ENCODE data around the gene TSPYL4.

The TSPYL4 gene

DNA sequence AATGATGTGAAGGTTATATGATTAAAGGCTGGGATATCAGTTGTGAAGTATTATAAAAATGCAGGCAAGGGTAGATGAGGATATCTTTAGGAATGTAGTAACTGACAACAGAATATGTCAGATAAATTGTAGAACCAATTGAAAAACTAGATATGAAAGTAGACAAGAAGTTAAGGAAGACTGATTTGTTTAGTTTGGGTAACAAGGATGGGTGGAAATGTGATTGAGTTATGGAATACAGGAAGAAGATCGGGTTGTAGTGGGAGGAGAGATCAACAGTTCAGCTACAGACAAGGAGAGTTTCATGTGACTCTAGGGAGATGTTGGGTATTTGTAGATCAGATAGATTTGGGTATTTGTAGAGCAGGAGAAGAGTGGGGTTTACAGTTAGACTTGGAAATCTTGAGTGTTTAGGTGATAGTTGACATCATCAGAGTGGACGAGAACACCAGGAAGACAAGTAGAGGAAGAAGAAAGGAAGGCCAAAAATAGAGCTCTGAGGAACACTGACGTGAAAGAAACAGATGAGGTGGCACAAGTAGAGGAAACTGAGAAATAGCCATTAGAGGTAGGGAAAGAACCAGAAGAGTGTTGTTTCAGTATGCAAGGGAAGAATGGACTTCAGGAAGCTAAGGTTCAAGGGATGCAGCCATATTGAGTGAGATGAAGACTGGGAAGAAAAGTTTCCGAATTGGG lies 38.0 kb upstream of the TSPYL4 start:
- no peak overlapping the region for H3K4me2 ChIP-seq (ENCODE audit: insufficient read depth, low read length)
- no peaks in the 10 kb centered on the region for H3K36me3 ChIP-seq (ENCODE audit: insufficient read depth, low read length)
- ATAC-seq (ENCODE audit: insufficient read depth, low read depth) (no peak), DNase-seq (no peak)
- H3K9ac ChIP-seq (ENCODE audit: low read depth, low read length): no peak overlapping the region
- no peaks in the 10 kb centered on the region for H3K4me1 ChIP-seq (ENCODE audit: insufficient read depth, low read length)
- no peak overlapping the region for H3K4me3 ChIP-seq (ENCODE audit: low read depth in 1 of 2, low read length in 2 of 2)
- no peak overlapping the region for H2AFZ ChIP-seq (ENCODE audit: low read depth, low read length)
- H3K27me3 ChIP-seq (ENCODE audit: insufficient read depth, low read length, poor library complexity): no peaks in the 10 kb centered on the region
- no peaks in the 10 kb centered on the region for H3K9me3 ChIP-seq (ENCODE audit: insufficient read depth, low read length, severe bottlenecking)
- H4K20me1 ChIP-seq (ENCODE audit: insufficient read depth, low read length): no peaks in the 10 kb centered on the region
- no peaks in the 10 kb centered on the region for H3K79me2 ChIP-seq (ENCODE audit: insufficient read depth, low read length)
- H3K27ac ChIP-seq (ENCODE audit: low read length): no peak overlapping the region
- TF ChIP-seq, protein P1, sequence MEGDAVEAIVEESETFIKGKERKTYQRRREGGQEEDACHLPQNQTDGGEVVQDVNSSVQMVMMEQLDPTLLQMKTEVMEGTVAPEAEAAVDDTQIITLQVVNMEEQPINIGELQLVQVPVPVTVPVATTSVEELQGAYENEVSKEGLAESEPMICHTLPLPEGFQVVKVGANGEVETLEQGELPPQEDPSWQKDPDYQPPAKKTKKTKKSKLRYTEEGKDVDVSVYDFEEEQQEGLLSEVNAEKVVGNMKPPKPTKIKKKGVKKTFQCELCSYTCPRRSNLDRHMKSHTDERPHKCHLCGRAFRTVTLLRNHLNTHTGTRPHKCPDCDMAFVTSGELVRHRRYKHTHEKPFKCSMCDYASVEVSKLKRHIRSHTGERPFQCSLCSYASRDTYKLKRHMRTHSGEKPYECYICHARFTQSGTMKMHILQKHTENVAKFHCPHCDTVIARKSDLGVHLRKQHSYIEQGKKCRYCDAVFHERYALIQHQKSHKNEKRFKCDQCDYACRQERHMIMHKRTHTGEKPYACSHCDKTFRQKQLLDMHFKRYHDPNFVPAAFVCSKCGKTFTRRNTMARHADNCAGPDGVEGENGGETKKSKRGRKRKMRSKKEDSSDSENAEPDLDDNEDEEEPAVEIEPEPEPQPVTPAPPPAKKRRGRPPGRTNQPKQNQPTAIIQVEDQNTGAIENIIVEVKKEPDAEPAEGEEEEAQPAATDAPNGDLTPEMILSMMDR (IDR thresholded peaks at IDR 0.05; ENCODE audit: borderline replicate concordance, extremely low read depth, low read length, poor library complexity, severe bottlenecking): no peak
- TF ChIP-seq EZH2 (IDR thresholded peaks at IDR 0.05; ENCODE audit: borderline replicate concordance, low read depth, low read length, severe bottlenecking): no peak

DNA sequence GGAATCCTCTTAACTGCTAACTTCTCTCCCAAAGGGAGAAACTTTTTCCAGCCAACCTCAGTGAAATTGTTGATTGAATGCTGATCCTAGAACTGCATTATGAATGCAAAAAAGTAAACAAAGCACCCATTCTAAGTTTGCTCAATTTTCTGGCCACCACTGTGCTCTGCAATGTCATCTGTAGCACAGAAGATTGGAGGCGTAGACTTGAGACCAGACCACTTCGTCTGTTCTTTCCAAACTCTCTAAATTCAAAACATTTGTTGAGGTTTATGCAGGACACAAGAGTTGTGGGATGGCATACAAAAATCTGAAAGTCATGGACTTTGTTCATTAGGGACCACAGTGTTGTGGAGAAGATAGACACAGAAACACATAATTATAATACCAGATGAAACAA lies 36.9 kb upstream of the TSPYL4 start:
- no peak overlapping the region for H3K4me2 ChIP-seq (ENCODE audit: insufficient read depth, low read length)
- no peak overlapping the region for H2AFZ ChIP-seq (ENCODE audit: low read depth, low read length)
- no peaks in the 10 kb centered on the region for H4K20me1 ChIP-seq (ENCODE audit: insufficient read depth, low read length)
- TF ChIP-seq EZH2 (IDR thresholded peaks at IDR 0.05; ENCODE audit: borderline replicate concordance, low read depth, low read length, severe bottlenecking): no peak
- TF ChIP-seq, protein P1 (IDR thresholded peaks at IDR 0.05; ENCODE audit: borderline replicate concordance, extremely low read depth, low read length, poor library complexity, severe bottlenecking): no peak
- no peaks in the 10 kb centered on the region for H3K79me2 ChIP-seq (ENCODE audit: insufficient read depth, low read length)
- H3K36me3 ChIP-seq (ENCODE audit: insufficient read depth, low read length): no peaks in the 10 kb centered on the region
- DNase-seq (no peak), ATAC-seq (ENCODE audit: insufficient read depth, low read depth) (no peak)
- H3K27ac ChIP-seq (ENCODE audit: low read length): no peak overlapping the region
- no peaks in the 10 kb centered on the region for H3K9me3 ChIP-seq (ENCODE audit: insufficient read depth, low read length, severe bottlenecking)
- no peak overlapping the region for H3K4me3 ChIP-seq (ENCODE audit: low read depth in 1 of 2, low read length in 2 of 2)
- no peaks in the 10 kb centered on the region for H3K4me1 ChIP-seq (ENCODE audit: insufficient read depth, low read length)
- H3K27me3 ChIP-seq (ENCODE audit: insufficient read depth, low read length, poor library complexity): no peaks in the 10 kb centered on the region
- no peak overlapping the region for H3K9ac ChIP-seq (ENCODE audit: low read depth, low read length)

DNA sequence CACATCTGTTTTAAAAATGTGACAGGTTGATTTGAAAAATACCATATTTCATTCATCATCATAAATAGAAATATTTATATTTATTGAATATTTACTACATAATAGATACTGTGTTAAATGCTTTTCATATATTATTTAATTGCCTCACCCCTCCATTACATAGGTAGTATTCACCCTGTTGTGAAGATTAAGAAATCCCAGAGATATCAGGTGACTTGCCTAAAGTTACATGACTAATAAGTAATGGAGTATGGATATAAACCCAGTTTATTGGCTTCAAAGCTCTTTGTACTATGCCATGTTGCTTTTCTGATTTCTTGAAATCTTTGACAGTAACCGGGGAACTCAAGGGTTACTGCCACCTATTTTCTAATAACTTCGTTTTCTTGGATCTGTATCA lies 36.0 kb upstream of the TSPYL4 start:
- Histone ChIP-seq H3K9ac (ENCODE audit: low read depth, low read length) (no peak overlapping the region), H3K4me2 (ENCODE audit: insufficient read depth, low read length) (no peak overlapping the region), H2AFZ (ENCODE audit: low read depth, low read length) (no peak overlapping the region), H3K27me3 (ENCODE audit: insufficient read depth, low read length, poor library complexity) (no peaks in the 10 kb centered on the region), H3K79me2 (ENCODE audit: insufficient read depth, low read length) (no peaks in the 10 kb centered on the region), H3K4me3 (ENCODE audit: low read depth in 1 of 2, low read length in 2 of 2) (no peak overlapping the region), H3K36me3 (ENCODE audit: insufficient read depth, low read length) (no peaks in the 10 kb centered on the region), H3K27ac (ENCODE audit: low read length) (no peak overlapping the region), H3K4me1 (ENCODE audit: insufficient read depth, low read length) (no peaks in the 10 kb centered on the region), H4K20me1 (ENCODE audit: insufficient read depth, low read length) (no peaks in the 10 kb centered on the region), H3K9me3 (ENCODE audit: insufficient read depth, low read length, severe bottlenecking) (no peaks in the 10 kb centered on the region)
- DNase-seq (no peak), ATAC-seq (ENCODE audit: insufficient read depth, low read depth) (no peak)
- TF ChIP-seq EZH2 (IDR thresholded peaks at IDR 0.05; ENCODE audit: borderline replicate concordance, low read depth, low read length, severe bottlenecking): no peak
- TF ChIP-seq, protein P1 (IDR thresholded peaks at IDR 0.05; ENCODE audit: borderline replicate concordance, extremely low read depth, low read length, poor library complexity, severe bottlenecking): no peak

All from DND-41 (cell line).